ENCODE data around the gene MRPS24. TPM values are rescaled to one million over a fixed set of nuclear protein-coding genes. Genes with fewer than 3 reads are reported as not detected.
"Not testable (repeated sequence)": the region's sequence is repeated elsewhere in the genome, so short reads cannot be mapped to it uniquely, and the experiment has no call there.

MRPS24 gene
- total RNA-seq, 2 donors from 2014 or later = 112 to 118 TPM

- H3K27ac Mint-ChIP-seq; H3K9me3 Mint-ChIP-seq; H3K36me3 Mint-ChIP-seq; DNase-seq (ENCODE audit: low spot score in 2 of 2); ATAC-seq: not testable (repeated sequence)
These were observed 45.9 kb downstream of the MRPS24 start for GRCh38 chr7:43823425-43823824.

Other genes with a start within 250 kb of the MRPS24 start
- gene COA1, start 140.0 kb downstream of the MRPS24 start, total RNA-seq = 10 to 100 TPM; 31.9 to 72.4 TPM
- gene BLVRA, start 110.8 kb downstream of the MRPS24 start, total RNA-seq = 10 to 100 TPM; 28.3 to 29.6 TPM
- 10 to 100 TPM; 16.4 to 26.3 TPM for gene URGCP, start 37.1 kb upstream of the MRPS24 start, total RNA-seq
- gene UBE2D4, start 56.9 kb upstream of the MRPS24 start, total RNA-seq = 1 to 10 TPM; 3.3 to 7.5 TPM
- gene SPDYE1, start 128.4 kb upstream of the MRPS24 start, total RNA-seq = not detected
- gene DBNL, start 175.2 kb upstream of the MRPS24 start, total RNA-seq = 100 to 1,000 TPM in 1 of 2 donors, 10 to 100 TPM in 1; 75.3 to 123 TPM
- gene PGAM2, start 196.1 kb upstream of the MRPS24 start, total RNA-seq = 1 to 10 TPM in 1 of 2 donors, under 1 TPM in 1; 0.64 to 1.0 TPM
- 10 to 100 TPM; 35.7 to 37.2 TPM for gene POLM, start 213.0 kb upstream of the MRPS24 start, total RNA-seq
- 10 to 100 TPM; 14.6 to 26.9 TPM for gene AEBP1, start 234.8 kb upstream of the MRPS24 start, total RNA-seq

All from activated naive CD4-positive, alpha-beta T cell treated with anti-CD3 and anti-CD28 coated beads, Interleukin-2, amount 50 U/mL, for 72 hours (primary cell).